ENCODE measurements around the gene RPL27. TPM values are rescaled to one million over a fixed set of nuclear protein-coding genes. Genes with fewer than 3 reads are reported as not detected.

The RPL27 gene
- total and polyA plus RNA-seq, 2 of the 13 experiments (the other 11 are each of a cell fraction or from before 2014, with no cell fraction given) = 1,585 to 5,840 TPM

DNA sequence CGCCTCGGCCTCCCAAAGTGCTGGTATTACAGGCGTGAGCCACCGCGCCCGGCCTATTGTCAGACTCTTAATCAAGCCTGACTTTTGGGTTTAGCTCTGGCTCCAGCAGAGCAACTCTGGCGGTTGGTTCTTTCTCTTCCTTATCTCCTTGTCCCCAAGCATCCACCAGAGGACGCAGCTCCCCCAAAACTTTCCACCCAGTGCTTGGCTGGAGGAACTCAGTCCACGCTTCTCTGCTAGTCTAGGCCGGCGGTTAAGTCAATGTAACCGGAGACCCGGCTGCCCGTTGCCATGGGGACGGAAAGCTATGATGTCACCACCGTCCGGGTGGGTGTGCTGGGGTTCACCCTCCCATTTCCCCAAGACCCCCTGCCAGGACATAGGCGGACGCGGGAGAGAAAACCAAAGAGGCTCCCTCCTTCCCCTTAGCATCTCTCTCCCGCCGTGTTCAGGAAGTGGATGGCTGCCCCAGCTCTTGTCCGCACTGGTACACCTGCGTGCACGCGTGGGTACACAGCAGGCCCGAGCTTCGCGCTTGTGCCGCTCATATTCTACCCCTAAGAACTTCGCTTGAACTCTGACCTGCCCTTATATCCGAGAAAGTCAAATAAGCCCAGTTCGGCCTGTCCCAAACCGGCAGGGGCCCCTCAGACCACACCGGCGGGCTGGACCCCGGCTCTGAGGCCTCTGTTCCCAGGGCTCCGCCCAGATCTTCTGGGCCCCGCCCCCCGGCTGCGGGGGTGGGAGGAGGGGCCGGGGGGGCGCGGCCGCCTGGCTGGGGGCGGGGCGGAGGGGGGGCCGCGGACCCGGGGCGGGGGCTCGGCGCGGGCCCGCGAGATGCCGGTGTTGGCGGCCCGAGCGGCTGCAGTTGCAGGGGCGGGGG lies 26.4 kb downstream of the RPL27 start, which contains the start of gene RND2 (continued):
- TF ChIP-seq, protein P1, sequence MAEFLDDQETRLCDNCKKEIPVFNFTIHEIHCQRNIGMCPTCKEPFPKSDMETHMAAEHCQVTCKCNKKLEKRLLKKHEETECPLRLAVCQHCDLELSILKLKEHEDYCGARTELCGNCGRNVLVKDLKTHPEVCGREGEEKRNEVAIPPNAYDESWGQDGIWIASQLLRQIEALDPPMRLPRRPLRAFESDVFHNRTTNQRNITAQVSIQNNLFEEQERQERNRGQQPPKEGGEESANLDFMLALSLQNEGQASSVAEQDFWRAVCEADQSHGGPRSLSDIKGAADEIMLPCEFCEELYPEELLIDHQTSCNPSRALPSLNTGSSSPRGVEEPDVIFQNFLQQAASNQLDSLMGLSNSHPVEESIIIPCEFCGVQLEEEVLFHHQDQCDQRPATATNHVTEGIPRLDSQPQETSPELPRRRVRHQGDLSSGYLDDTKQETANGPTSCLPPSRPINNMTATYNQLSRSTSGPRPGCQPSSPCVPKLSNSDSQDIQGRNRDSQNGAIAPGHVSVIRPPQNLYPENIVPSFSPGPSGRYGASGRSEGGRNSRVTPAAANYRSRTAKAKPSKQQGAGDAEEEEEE (CRISPR knock-in tag; IDR thresholded peaks at IDR 0.05; ENCODE audit: borderline replicate concordance) = peak; percentile 55; the same call in 1 of the 2 replicates
- TF ChIP-seq ZNF460 (CRISPR knock-in tag; IDR thresholded peaks at IDR 0.05; ENCODE audit: borderline replicate concordance) (peak; percentile 67; the same call in 1 of the 2 replicates), ERF (CRISPR knock-in tag; IDR thresholded peaks at IDR 0.05) (peak; percentile 92), DNMT3B (CRISPR knock-in tag; conservative IDR thresholded peaks at IDR 0.05) (no peak), ZNF589 (CRISPR knock-in tag; conservative IDR thresholded peaks at IDR 0.05) (peak; percentile 56; the same call in 1 of the 2 replicates), ZSCAN5A (CRISPR knock-in tag; IDR thresholded peaks at IDR 0.05; ENCODE audit: borderline replicate concordance) (no peak), AFF4 (CRISPR knock-in tag; IDR thresholded peaks at IDR 0.05) (0 out of 2 replicates have a peak, but pooled peaks have one; percentile 54), ZNF326 (CRISPR knock-in tag; IDR thresholded peaks at IDR 0.05; ENCODE audit: borderline replicate concordance) (no peak), ZNF414 (CRISPR knock-in tag; IDR thresholded peaks at IDR 0.05) (no peak), ZBTB38 (CRISPR knock-in tag; IDR thresholded peaks at IDR 0.05) (peak; percentile 89), ZNF136 (CRISPR knock-in tag; IDR thresholded peaks at IDR 0.05; ENCODE audit: low read depth) (no peak)
- TF ChIP-seq, protein P2, sequence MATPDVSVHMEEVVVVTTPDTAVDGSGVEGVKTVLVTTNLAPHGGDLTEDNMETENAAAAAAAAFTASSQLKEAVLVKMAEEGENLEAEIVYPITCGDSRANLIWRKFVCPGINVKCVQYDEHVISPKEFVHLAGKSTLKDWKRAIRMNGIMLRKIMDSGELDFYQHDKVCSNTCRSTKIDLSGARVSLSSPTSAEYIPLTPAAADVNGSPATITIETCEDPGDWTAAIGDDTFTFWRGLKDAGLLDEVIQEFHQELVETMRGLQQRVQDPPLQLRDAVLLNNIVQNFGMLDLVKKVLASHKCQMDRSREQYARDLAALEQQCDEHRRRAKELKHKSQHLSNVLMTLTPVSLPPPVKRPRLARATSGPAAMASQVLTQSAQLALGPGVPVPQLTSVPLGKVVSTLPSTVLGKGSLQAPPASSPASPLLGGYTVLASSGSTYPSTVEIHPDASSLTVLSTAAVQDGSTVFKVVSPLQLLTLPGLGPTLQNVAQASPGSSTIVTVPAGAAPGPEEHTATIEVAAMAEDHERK (CRISPR knock-in tag; IDR thresholded peaks at IDR 0.05; ENCODE audit: low read depth) = no peak
- TF ChIP-seq, protein P3, sequence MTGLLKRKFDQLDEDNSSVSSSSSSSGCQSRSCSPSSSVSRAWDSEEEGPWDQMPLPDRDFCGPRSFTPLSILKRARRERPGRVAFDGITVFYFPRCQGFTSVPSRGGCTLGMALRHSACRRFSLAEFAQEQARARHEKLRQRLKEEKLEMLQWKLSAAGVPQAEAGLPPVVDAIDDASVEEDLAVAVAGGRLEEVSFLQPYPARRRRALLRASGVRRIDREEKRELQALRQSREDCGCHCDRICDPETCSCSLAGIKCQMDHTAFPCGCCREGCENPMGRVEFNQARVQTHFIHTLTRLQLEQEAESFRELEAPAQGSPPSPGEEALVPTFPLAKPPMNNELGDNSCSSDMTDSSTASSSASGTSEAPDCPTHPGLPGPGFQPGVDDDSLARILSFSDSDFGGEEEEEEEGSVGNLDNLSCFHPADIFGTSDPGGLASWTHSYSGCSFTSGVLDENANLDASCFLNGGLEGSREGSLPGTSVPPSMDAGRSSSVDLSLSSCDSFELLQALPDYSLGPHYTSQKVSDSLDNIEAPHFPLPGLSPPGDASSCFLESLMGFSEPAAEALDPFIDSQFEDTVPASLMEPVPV (CRISPR knock-in tag; IDR thresholded peaks at IDR 0.05) = no peak

Measured in HepG2 (cell line).